ENCODE data around the gene TNFSF15.

DNA sequence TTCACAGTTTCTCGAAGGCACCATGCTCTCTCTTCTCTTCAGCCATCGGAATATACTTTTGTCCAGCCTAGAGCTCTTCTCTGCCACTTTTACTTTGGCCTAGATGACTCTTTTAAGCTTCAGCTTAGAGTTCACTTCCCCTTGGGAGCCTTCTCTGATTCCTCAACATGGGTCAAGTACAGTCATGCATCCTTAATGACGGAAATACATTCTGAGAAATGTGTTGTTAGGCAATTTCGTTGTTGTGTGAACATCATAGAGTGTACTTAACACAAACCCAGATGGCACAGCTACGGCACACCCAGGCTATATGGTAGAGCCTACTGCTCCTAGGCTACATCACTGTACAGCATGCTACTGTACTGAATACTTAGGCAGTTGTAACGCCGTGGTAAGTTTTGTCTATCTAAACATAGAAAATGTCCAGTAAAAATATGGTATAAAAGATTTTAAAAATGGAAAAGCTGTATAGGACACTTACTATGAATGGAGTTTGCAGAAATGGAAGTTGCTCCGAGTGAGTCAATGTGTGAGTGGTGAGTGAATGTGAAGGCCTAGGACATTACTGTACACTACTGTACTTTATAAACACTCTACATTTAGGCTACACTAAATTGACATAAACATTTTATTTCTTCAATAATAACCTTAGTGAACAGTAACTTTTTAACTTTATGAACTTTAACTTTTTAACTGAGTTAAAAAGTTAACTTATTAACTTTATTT is 15.1 kb upstream of the TNFSF15 start:
- TF ChIP-seq POLR2A (IDR thresholded peaks at IDR 0.05; ENCODE audit: low read depth, low read length) (no peak), POLR2AphosphoS5 (IDR thresholded peaks at IDR 0.05; ENCODE audit: low read depth, low read length) (no peak)
